Ishikawa (cell line): Measurements from ENCODE around the gene PCDHA10.

Source experiments
- CEBPB ChIP-seq: IDR thresholded peaks from 2 replicates; pipeline ENCODE4 v1.6.1; 2012
- CREB1 ChIP-seq: IDR thresholded peaks from 2 replicates; pipeline ENCODE4 v1.6.1; 2012; ENCODE audit warnings: low read depth
- EGR1 ChIP-seq: IDR thresholded peaks from 2 replicates; pipeline ENCODE4 v1.6.1; 2012
- EP300 ChIP-seq: IDR thresholded peaks from 2 replicates; pipeline ENCODE4 v1.6.1; 2012; ENCODE audit warnings: borderline replicate concordance
- FOXM1 ChIP-seq: IDR thresholded peaks from 2 replicates; pipeline ENCODE4 v1.6.1; 2012; ENCODE audit warnings: low read depth, borderline replicate concordance
- NFIC ChIP-seq: IDR thresholded peaks from 2 replicates; pipeline ENCODE4 v1.6.1; 2012
- RAD21 ChIP-seq: IDR thresholded peaks from 2 replicates; pipeline ENCODE4 v1.6.1; 2012; ENCODE audit warnings: low read depth
- TAF1 ChIP-seq: IDR thresholded peaks from 2 replicates; pipeline ENCODE4 v1.6.1; 2012; ENCODE audit warnings: low read depth, mild to moderate bottlenecking
- TCF12 ChIP-seq: IDR thresholded peaks from 2 replicates; pipeline ENCODE4 v1.6.1; 2012; ENCODE audit warnings: low read depth
- YY1 ChIP-seq: IDR thresholded peaks from 2 replicates; pipeline ENCODE4 v1.6.1; 2012; ENCODE audit warnings: low read depth
- ZBTB7A ChIP-seq: IDR thresholded peaks from 2 replicates; pipeline ENCODE4 v1.6.1; 2012; ENCODE audit warnings: low read depth
- TF ChIP-seq, protein P1 (sequence below): IDR thresholded peaks from 2 replicates; pipeline ENCODE4 v1.6.1; 2012
- TF ChIP-seq, protein P2 (sequence below): IDR thresholded peaks from 2 replicates; pipeline ENCODE4 v1.6.1; 2012; ENCODE audit warnings: low read depth, mild to moderate bottlenecking
- TF ChIP-seq, protein P3 (sequence below): IDR thresholded peaks from 2 replicates; pipeline ENCODE4 v1.6.1; 2012

Gene PCDHA10, protein sequence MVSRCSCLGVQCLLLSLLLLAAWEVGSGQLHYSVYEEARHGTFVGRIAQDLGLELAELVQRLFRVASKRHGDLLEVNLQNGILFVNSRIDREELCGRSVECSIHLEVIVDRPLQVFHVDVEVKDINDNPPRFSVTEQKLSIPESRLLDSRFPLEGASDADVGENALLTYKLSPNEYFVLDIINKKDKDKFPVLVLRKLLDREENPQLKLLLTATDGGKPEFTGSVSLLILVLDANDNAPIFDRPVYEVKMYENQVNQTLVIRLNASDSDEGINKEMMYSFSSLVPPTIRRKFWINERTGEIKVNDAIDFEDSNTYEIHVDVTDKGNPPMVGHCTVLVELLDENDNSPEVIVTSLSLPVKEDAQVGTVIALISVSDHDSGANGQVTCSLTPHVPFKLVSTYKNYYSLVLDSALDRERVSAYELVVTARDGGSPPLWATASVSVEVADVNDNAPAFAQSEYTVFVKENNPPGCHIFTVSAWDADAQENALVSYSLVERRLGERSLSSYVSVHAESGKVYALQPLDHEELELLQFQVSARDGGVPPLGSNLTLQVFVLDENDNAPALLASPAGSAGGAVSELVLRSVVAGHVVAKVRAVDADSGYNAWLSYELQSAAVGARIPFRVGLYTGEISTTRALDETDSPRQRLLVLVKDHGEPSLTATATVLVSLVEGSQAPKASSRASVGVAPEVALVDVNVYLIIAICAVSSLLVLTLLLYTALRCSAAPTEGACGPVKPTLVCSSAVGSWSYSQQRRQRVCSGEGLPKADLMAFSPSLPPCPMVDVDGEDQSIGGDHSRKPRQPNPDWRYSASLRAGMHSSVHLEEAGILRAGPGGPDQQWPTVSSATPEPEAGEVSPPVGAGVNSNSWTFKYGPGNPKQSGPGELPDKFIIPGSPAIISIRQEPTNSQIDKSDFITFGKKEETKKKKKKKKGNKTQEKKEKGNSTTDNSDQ

DNA sequence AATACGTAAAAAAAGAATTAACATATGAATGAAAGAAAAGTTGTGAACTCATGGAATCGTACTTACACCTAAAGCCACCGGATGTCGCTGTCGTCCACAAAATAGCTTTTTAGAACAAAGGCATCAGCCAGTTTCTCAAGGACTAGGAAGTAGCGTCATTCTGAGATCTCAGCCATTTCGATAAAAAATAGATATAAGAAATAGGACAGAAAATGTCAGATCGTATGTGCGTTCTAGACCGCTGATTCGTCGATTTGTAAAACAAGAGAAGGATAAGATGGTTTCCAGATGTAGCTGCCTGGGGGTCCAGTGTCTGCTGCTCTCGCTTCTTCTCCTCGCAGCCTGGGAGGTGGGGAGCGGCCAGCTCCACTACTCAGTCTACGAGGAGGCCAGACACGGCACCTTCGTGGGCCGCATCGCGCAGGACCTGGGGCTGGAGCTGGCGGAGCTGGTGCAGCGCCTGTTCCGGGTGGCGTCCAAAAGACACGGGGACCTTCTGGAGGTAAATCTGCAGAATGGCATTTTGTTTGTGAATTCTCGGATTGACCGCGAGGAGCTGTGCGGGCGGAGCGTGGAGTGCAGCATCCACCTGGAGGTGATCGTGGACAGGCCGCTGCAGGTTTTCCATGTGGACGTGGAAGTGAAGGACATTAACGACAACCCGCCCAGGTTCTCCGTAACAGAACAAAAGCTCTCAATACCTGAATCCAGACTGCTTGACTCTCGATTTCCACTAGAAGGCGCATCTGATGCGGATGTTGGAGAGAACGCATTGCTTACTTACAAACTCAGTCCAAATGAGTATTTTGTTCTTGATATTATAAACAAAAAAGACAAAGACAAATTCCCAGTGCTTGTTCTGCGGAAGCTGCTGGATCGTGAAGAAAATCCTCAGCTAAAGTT lies at the start of gene PCDHA10:
Gene PCDHA10, plus strand, starts transcription at position 126 of the 903 bp plus-strand sequence. Its CDS starts 152 bp downstream, at position 278.
- peak; percentile 30; the same call in 1 of the 2 replicates for TF ChIP-seq RAD21
- TF ChIP-seq, protein P1, sequence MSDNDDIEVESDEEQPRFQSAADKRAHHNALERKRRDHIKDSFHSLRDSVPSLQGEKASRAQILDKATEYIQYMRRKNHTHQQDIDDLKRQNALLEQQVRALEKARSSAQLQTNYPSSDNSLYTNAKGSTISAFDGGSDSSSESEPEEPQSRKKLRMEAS = no peak

DNA sequence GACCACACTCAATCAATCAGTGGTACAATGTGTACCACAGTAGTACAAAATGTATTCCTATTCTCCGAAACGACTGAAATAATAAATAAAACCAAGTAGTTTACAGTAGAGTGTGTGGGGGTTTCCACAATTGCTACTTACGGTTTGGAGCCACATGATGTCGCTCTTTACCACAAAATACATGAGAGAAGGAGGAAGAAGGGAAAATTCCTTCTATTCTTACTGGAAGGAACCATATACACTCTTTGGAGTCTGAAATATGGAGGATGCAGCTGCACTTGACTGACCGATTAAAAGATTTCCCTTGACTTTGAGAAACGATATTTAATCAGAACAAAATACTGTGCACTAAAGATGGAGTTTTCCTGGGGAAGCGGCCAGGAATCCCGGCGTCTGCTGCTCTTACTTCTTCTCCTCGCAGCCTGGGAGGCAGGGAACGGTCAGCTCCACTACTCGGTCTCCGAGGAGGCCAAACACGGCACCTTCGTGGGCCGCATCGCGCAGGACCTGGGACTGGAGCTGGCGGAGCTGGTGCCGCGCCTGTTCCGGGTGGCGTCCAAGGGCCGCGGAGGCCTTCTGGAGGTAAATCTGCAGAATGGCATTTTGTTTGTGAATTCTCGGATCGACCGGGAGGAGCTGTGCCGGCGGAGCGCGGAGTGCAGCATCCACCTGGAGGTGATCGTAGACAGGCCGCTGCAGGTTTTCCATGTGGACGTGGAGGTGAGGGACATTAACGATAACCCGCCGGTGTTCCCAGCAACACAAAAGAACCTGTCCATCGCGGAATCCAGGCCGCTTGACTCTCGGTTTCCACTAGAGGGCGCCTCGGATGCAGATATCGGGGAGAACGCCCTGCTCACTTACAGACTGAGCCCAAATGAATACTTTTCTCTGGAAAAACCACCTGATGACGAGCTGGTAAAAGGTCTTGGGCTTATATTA lies 48.6 kb upstream of the PCDHA10 start, which contains the start of gene PCDHA4:
Gene PCDHA4, plus strand, starts transcription at position 235 of the 942 bp plus-strand sequence.
- TF ChIP-seq, protein P1 = 0 out of 2 replicates have a peak, but pooled peaks have one; percentile 21
- TF ChIP-seq RAD21 = peak; percentile 58
- TF ChIP-seq, protein P2, sequence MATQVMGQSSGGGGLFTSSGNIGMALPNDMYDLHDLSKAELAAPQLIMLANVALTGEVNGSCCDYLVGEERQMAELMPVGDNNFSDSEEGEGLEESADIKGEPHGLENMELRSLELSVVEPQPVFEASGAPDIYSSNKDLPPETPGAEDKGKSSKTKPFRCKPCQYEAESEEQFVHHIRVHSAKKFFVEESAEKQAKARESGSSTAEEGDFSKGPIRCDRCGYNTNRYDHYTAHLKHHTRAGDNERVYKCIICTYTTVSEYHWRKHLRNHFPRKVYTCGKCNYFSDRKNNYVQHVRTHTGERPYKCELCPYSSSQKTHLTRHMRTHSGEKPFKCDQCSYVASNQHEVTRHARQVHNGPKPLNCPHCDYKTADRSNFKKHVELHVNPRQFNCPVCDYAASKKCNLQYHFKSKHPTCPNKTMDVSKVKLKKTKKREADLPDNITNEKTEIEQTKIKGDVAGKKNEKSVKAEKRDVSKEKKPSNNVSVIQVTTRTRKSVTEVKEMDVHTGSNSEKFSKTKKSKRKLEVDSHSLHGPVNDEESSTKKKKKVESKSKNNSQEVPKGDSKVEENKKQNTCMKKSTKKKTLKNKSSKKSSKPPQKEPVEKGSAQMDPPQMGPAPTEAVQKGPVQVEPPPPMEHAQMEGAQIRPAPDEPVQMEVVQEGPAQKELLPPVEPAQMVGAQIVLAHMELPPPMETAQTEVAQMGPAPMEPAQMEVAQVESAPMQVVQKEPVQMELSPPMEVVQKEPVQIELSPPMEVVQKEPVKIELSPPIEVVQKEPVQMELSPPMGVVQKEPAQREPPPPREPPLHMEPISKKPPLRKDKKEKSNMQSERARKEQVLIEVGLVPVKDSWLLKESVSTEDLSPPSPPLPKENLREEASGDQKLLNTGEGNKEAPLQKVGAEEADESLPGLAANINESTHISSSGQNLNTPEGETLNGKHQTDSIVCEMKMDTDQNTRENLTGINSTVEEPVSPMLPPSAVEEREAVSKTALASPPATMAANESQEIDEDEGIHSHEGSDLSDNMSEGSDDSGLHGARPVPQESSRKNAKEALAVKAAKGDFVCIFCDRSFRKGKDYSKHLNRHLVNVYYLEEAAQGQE = no peak

DNA sequence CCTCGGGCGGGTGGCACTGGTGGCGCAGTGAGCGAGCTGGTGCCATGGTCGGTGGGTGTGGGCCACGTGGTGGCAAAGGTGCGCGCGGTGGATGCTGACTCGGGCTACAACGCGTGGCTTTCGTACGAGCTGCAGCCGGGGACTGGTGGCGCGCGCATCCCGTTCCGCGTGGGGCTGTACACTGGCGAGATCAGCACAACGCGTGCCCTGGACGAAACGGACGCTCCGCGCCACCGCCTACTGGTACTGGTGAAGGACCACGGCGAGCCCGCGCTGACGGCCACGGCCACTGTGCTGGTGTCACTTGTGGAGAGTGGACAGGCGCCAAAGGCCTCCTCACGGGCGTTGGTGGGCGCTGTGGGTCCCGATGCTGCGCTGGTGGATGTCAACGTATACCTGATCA lies 46.8 kb upstream of the PCDHA10 start:
- TF ChIP-seq EP300 (no peak), CREB1 (no peak), TCF12 (no peak), FOXM1 (no peak), EGR1 (no peak), NFIC (no peak), TAF1 (no peak), ZBTB7A (no peak), YY1 (no peak), CEBPB (no peak)
- TF ChIP-seq, protein P2 = no peak
- TF ChIP-seq, protein P3, sequence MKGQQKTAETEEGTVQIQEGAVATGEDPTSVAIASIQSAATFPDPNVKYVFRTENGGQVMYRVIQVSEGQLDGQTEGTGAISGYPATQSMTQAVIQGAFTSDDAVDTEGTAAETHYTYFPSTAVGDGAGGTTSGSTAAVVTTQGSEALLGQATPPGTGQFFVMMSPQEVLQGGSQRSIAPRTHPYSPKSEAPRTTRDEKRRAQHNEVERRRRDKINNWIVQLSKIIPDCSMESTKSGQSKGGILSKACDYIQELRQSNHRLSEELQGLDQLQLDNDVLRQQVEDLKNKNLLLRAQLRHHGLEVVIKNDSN = no peak
- TF ChIP-seq, protein P1 = no peak

DNA sequence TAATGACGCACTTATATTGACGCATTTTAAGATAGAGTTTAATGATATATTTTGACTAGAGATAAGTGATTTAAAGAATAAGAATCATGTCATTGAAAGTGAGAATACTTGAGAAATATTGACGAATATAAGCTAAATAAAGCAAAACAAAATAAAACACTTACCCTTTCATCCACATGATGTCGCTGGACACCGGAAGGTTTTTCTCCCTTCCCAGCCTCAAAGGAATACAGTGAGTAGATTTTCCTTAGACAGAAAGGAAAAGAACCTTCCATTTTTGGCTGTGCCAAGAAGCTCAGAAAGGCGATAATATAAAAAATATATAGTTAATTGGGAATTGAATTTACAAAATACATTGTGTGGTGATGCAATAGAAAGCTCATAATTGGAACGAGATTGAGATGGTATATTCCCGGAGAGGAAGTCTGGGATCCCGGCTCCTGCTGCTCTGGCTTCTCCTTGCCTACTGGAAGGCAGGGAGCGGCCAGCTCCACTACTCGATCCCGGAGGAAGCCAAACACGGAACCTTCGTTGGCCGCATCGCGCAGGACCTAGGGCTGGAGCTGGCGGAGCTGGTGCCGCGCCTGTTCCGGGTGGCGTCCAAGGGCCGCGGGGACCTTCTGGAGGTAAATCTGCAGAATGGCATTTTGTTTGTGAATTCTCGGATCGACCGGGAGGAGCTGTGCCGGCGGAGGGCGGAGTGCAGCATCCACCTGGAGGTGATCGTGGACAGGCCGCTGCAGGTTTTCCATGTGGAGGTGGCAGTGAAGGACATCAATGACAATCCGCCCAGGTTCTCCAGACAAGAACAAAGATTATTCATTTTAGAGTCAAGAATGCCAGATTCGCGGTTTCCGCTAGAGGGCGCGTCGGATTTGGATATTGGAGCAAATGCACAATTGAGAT lies 34.1 kb upstream of the PCDHA10 start, which contains the start of gene PCDHA5:
Gene PCDHA5, plus strand, starts transcription at position 239 of the 906 bp plus-strand sequence.
- TF ChIP-seq, protein P1 = no peak
- no peak for TF ChIP-seq NFIC
- TF ChIP-seq EP300 = no peak
- TF ChIP-seq RAD21 = peak; percentile 9; the same call in 1 of the 2 replicates
